SK-MEL-5 (cell line): Measurements from ENCODE around the gene PRKACA. TPM values are rescaled to one million over a fixed set of nuclear protein-coding genes. Genes with fewer than 3 reads are reported as not detected.

Source experiments
- DNase-seq: peaks from one replicate; pipeline ENCODE4 v3.0.0-alpha.2; 2016; ENCODE audit warnings: low read depth, low spot score
- in situ Hi-C: cut with HindIII; loops from 2 replicates; pipeline ENCODE4 v1.10.0; 2016; ENCODE audit warnings: low sequenced_read_pairs, high pct_unique_total_duplicates, low pct_unique_long_range_greater_than_20kb
- total RNA-seq: library from RNA; depleted of rRNA; stranded (reverse); fragments of >200 nt; shearing (Covaris generic); gene quantifications from 2 replicates; pipeline ENCODE4 v1.2.3, GENCODE V29; 2014

PRKACA gene
- total RNA-seq, 1 experiment from 2014 or later, result 15.3 TPM

DNA sequence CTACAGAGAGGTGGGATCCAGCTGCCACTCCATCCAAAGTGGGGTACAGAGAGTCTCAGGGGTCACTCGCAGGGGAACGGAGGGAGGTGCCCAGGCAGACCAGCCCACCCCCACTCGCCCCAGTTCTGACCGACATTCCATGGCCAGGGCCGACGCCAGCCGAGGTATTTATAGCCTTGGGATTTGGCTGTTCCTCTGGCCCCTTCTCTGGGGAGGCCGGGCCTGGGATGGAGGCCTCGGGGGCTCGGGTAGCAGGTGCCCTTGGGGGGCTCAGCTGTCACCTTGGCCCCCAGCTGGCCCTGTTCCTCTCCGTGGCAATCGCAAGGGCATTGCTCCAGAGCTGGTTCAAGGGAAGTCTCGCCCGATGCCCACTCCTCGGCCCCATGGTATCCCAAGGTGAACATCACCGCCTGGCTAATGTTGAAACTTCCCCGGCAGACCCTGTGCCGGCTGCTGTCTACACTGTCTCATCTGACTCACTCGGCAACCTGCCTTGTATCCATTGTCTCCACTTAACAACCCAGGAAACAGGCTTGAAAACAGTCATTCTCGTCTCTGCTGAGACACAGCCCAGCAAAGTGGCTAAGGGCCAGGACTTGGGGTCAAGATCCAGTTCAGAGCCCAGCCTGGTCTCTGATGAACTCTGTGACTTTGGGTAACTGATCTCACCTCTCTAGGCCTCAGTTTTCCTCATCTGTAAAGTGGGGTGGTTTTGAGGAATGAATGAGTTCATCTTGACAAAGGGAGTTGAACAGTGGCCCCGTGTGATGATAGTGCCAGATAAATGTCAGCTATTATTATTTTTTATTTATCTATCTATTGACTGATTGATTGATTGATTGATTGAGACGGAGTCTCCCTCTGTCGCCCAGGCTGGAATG is 9.7 kb downstream of the PRKACA start:
- in situ Hi-C loops, result no loop called here
- DNase-seq, result no peak

DNA sequence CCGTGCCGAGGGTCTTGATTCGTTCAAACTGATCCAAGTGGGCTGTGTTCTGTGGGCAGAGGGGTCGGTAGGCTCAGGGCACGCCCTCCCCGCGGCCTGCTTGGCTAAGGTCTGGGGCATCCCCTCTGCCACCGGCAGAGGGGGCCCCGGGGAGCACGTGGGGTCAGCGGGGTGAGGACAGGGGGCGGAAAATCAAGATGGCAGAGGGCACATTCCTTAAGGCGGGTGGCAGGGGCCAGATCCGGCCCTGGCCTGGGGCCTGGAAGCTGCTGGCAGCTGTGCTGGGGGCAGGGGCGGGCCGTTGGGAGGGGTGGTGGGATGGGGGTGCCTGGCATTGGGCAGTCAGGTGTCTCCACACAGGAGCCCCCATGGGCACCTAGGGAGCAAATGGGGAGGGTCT is 10.7 kb downstream of the PRKACA start:
- no peak for DNase-seq
- in situ Hi-C loops, result no loop called here

DNA sequence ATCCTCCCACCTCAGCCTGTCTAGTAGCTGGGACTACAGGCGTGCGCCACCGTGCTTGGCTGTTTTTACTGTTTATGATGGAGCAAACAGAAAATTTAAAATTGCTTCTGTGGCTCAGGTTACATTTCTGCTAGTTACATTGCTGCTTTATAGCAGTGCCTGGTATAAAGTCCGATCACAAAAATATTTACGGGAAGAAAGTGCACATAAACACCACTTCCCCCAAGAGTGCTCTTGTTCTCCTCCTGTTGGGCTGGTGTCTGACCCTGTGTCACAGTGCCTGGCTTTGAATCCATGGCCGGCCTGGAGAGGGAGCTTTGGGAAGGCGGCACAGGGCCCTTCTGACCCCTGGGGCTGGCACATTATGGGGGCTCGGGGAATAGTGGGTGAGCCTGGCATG is 11.9 kb downstream of the PRKACA start:
- in situ Hi-C loops, result no loop called here
- no peak for DNase-seq

DNA sequence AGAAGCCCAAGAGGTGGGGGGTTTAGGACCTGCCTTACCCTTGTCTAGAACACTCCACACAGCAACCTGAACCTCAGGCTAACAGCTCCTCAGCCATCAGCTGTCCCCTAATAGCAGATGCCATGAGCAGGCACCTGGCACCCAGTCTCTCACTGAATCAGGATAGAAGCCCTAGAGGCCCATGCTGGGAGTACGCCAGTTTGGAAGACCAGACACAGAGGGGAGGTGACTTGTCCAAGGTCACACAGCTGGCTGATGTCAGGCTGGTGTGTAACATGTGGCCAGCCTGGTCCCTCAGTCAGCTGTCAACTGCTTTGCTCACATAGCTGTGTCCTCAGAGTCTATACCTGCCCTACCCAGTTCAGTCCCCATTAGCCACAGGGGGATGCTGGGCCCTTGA is 14.3 kb downstream of the PRKACA start:
- no peak for DNase-seq
- in situ Hi-C loops, result no loop called here

DNA sequence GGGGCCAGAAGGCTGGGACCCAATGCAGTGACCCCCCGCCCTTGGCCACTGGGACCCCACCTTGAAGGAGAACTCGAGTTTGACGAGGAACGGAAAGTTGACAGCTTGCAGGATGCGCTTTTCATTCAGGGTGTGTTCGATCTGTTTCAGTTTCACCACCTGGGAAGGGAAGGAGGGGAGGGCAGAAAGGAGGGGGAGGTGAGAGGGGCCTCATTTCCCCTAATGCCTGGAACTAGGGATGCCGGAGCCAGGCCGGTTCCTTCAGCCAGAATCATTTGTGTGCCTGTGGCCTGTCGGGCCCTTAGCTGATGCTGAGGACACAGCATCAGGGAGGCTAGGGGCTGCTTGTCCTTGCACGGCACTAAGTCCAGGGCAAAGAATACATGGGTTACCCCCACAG is 14.8 kb downstream of the PRKACA start:
- in situ Hi-C loops, result no loop called here
- no peak for DNase-seq

DNA sequence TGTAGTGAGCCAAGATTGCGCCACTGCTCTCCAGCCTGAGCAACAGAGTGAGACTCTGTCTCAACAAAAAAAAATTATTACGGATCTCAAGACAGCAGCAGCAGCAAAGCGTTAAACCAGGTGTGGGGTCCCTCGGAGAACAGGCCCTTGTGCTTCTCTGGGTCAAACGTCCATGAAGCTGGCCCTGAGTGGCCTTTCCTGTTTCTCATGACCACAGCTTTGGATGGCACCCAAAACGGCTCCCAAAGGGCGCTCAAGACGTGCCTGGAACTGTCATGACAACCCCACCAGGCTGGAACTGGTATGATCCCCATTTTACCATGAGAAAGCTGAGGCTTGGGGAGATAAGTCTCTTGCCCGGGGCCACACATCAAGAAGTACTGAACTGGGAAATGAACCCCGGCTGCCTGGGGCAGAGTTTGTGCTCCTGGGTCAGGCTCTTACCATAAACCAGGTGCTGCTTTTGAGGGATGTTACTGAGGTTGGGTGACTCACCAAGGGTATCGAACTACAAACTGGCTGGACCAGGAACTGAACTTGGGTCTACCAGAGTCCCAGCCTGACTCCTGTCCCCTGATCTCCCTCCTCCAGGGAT is 15.4 kb downstream of the PRKACA start:
- in situ Hi-C loops, result no loop called here
- DNase-seq, result no peak

DNA sequence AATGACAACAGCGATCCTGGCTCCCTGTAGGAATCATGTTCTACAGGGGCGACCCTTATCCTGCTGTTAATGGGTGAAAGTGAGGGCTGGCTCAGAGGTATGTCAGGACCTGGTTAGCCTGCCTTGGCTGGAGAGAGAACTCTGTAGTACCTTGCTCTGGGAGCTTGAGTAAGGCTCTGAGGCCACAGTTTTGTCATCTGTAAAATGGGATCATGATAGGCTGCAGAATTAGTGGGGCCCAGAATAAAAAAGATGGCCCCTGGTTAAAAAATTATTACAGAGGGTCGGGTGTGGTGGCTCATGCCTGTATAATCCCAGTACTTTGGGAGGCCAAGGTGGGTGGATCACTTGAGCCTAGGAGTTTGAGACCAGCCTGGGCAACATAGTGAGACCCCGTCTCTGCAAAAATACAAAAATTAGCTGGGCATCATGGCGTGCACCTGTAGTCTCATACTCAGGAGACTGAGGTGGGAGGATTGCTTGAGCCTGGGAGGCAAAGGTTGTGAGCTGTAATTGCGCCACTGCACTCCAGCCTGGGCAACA is 16.5 kb downstream of the PRKACA start:
- DNase-seq, result no peak
- in situ Hi-C loops, result no loop called here

DNA sequence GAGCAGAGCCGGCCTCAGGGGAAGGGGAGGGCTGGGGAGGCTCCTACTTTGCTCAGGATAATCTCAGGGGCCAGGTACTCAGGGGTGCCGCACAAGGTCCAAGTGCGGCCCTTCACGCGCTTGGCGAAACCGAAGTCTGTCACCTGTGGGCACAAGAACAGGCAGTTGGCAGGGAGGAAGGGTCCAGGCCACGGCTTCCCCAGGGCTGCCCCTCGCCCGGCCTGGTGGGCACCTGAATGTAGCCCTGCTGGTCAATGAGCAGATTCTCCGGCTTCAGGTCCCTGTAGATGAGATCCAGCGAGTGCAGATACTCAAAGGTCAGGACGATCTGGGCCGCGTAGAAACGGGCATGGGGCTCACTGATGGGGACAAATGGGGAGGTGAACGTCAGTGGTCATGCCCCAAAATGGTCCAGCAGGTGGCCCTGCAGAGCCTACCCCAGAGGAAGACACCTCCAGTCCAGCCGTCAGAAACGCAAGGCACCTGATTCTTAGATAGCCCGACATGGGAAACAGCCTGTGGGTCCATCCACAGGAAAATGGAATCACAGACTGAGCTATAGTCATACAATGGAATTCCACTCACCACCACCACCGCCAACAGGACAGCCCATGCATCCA is 19.9 kb downstream of the PRKACA start:
- in situ Hi-C loops, result no loop called here

DNA sequence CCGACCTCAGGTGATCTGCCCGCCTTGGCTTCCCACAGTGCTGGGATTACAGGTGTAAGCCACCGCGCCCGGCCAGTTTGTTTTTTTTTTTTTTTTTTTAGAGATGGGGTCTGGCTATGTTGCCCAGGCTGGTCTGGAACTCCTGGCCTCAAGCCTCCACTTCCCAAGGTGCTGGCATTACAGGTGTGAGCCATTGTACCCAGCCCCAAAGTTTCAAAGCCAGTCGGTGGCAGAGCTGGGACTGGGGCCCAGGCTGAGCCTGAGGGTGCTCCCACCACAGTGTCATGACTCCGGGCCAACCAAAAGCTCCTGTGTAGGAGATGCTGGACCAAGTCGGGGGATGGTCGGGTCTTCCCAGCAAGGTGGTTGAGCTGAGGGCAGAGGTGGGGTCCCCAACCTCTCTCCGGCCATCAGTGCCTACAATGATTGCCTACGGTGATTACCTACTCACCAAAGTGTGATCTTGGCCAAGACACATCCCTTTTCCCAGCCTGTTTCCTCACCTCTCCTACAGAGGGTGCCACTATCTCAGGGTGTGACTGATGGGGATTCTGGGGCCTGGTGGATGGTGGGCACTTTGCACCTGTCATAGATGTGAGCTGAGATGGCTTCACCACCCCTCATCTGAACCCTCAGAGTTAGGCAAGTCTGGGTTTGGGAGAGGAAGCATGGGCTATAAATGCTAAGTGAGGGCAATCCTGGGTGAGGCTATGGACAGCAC is 21.1 kb downstream of the PRKACA start:
- in situ Hi-C loops, result no loop called here
- DNase-seq, result no peak

More for the DNA sequence above, 19.9 kb downstream of the PRKACA start:
- no peak for DNase-seq

DNA sequence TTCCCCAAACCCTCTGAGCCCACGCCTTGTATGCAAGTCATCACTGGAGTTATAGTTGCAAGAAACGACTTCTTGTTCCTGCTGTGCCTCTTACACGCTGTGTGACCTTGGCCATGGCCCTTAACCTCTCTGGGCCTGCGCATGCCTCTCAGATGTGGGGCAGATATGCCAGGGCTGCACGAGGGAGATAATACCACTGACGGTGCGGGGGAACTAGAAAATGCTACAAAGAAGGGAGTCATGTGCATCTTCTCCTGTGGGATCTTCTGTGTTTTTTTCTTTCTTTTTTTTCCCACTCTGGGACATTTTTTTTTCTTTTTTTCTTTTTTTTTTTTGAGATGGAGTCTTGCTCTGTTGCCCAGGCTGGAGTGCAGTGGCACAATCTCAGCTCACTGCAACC is 22.7 kb downstream of the PRKACA start:
- in situ Hi-C loops, result no loop called here

DNA sequence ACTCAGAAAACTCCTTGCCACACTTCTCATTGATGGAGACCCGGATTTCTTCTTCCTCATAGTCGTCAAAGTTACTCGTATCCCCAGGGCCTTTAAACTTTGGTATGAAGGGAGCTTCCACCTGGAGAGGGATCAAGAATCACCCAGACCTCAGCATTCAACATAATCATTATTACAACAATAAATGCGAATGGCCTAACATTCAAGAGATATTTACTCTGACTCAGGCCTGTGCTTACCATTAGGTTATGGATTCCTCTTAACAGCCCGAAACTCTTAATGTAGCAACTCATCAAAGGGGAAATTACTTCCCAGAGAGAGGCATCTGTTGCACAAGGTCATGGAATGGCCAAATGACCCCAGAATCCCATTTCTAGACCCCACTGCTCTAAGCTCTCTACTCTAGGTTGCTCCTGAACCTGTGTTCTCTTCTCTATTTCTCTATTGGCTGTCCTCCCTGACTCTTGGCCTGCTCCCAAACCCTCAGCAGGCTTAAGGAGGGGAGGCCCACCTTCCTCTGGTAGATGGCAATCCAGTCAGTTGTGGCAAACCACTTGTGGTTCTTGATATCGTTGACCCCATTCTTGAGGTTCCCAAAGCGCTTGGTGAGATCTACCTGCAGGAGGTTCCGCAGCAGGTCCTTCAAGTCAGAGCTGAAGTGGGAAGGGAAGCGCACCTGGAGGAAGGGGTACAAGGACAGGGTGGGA is 24.3 kb downstream of the PRKACA start:
- in situ Hi-C loops, result no loop called here

More for the DNA sequence above, 22.7 kb downstream of the PRKACA start:
- no peak for DNase-seq

DNA sequence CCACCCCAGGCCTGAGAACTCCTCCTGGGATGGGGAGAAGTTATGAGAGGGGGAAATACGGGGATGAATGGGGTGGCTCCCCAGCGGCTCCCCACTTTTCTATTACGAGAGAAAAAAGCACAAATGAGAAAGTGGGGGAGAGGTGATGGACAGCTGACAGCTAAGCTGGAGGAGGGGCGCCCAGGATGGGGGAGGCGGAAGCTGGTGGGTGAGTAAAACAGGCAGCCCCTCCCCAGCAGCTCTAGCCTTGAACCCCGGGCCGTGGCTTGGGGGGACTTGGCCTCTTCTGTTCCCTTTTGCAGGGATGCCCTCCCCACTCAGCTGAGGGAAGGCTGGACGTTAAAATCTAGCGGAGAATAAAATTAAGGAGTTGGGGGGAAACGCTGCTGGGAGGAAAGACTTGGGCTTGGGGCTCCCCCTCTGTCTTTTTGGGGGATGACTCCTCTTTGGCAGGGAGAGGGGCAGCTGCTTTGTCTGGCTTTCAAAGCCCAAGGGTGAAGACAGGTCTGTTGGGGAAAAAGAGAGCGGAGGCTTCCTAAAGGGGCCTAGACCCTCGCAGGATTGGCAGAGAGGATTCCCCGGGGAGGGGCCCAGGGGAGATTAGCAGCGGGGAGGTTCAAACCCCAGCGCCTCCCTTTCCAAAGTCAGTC is 25.6 kb downstream of the PRKACA start:
- in situ Hi-C loops, result no loop called here
- no peak for DNase-seq

More for the DNA sequence above, 24.3 kb downstream of the PRKACA start:
- DNase-seq, result no peak

DNA sequence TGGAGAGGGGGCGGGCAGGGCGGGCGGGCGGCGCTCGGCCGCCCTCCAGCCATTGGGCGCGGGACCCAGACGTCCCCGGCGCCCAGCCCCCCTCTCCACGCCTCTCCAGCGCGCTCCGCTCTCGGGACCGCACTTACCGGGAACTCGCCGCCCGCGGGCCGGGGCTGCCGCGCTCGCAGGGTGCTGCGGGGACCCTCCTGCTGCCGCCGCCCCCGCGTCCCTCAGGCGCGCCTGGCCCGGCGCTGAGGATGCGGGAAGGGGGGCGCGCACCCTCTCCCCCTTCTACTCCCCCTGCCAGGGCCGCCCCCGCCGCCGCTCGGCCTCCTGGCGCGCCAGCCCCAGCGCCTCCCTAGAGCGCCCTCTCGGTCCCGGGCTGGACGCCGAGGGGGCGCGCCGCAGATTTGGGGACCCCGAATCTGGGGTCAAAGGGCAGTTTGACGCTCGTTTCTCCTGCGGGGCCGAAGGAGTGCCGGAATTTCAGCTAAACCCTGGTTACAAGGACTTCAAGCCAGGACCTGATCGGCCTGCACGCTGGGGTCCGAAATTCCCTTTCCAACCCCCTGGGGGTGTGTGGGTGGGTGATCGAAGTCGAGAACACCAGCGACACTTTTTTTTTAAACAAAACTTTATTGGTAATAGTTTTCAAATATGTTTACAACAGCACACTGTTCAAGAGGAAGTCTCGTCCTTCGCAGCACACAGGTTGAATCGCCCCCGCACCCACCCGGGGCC is 26.3 kb downstream of the PRKACA start:
- peak; percentile 25 for DNase-seq
- in situ Hi-C loops, result no loop called here

DNA sequence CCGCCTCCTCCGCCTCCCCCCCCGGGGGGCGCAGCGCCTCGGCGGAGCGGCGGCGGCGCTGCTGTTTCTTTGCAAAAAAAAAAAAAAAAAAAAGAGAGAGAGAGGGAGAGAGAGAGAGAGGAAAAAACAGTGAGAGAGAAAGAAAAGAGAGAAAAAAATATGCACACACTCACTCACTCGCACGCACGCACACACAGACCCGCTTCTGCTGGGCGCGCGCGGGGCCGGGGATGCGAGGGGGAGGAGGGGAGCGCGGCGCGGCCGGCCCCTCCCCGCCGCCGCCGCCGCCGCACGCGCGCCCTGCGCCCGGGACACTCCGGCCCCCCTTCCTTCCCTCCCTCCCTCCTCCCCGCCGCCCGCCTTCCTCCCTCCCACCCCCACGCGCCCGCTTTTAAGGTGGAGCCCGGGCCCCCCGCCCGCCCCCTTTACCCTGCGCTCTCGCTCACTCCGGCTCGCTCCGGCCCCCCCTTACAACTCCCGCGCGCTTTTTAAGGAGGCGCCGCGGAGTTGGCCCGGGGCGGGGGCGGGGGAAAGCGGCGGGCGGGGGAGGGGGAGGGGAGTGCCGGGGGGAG is 27.0 kb downstream of the PRKACA start, which contains the start of gene SAMD1:
SAMD1 (minus strand) TSS at position 243 of the 572 bp plus-strand sequence.
- DNase-seq, result peak; percentile 72
- in situ Hi-C loops, result no loop called here

DNA sequence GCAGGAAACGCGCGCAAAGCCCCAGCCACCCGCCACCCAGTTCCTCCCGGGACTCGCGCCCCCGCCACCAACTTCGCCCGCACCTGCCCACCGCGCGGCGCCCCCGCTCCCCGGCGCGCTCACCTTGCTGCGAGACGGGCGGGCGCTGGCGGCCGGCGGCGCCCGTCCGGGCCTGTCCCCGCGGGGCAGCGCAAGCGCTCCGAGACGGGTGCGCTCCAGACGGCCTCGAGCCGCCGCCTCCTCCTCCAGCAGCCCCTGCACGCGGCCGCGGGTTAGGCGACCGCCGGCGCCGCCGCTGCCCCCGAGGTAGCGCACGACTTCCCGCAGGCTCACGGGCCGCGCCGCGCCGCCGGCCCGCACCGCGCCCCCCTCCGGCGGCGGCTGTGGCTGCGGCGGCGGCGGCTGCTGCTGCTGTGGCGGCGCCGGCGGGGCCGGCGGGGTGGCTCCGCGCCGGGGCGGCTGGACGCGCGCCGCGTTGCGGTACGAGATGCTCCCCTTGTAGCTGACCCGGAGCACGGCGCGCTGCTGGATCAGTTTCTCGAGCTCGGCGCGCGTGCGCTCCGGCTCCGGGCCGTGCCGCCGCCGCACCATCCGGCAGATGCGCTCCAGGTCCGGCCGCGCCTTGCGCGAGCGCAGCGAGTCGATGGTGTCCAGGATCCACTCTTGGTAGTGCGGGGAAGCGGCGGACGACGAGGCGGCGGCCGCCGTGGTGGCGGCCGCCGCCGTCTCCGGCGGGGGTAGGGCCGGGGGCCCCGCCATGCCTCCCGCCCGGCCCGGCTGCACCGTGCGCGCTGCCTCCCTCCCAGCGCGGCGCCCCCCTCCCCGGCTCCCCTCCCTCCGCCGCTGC is 27.7 kb downstream of the PRKACA start:
- peak; percentile 33 for DNase-seq
- in situ Hi-C loops, result no loop called here
